HG02943 (cell line): Measurements from ENCODE around the gene CIB1.
A peak's percentile ranks its signal among the peaks of the same experiment; 100 is the strongest.

ENCODE experiments used
- ATAC-seq: cut with Tn5 transposase; IDR thresholded peaks from one replicate; pipeline ENCODE4 v1.9.1; 2021; ENCODE audit warnings: mild to moderate bottlenecking, low read depth, moderate library complexity; ENCODE audit not compliant: unreplicated experiment

Gene CIB1

GRCh38 chr15:90241343-90242192, 7.8 kb upstream of the CIB1 start:
- ATAC-seq = no peak

- no peak for ATAC-seq
Observed at GRCh38 chr15:90240856-90241255, 7.1 kb upstream of the CIB1 start.

- no peak for ATAC-seq
Observed at GRCh38 chr15:90239371-90239770, 5.6 kb upstream of the CIB1 start.

- ATAC-seq = peak; percentile 53
Observed at GRCh38 chr15:90234096-90234988, 601 bp upstream of the CIB1 start, which contains the start of gene GDPGP1. Gene GDPGP1, plus strand, starts transcription at chr15:90234209. Its CDS starts 6,700 bp downstream, at chr15:90240909.

GRCh38 chr15:90232941-90233386, 777 bp downstream of the CIB1 start:
- ATAC-seq = no peak

GRCh38 chr15:90232196-90232595, 1.5 kb downstream of the CIB1 start:
- ATAC-seq = no peak

GRCh38 chr15:90231028-90232017, 2.4 kb downstream of the CIB1 start:
- ATAC-seq = no peak

GRCh38 chr15:90230610-90231009, 3.1 kb downstream of the CIB1 start:
- no peak for ATAC-seq

GRCh38 chr15:90230071-90230494, 3.7 kb downstream of the CIB1 start:
- ATAC-seq = no peak

GRCh38 chr15:90228960-90229359, 4.8 kb downstream of the CIB1 start:
- no peak for ATAC-seq

GRCh38 chr15:90227816-90228772, 5.6 kb downstream of the CIB1 start:
- ATAC-seq = no peak

GRCh38 chr15:90227336-90227735, 6.4 kb downstream of the CIB1 start:
- ATAC-seq = no peak

- no peak for ATAC-seq
Observed at GRCh38 chr15:90225504-90226234, 8.1 kb downstream of the CIB1 start.

- no peak for ATAC-seq
Observed at GRCh38 chr15:90225047-90225446, 8.7 kb downstream of the CIB1 start.

- ATAC-seq = no peak
Observed at GRCh38 chr15:90223441-90224165, 10.1 kb downstream of the CIB1 start.

- no peak for ATAC-seq
Observed at GRCh38 chr15:90222547-90222946, 11.2 kb downstream of the CIB1 start.

GRCh38 chr15:90221246-90221900, 12.4 kb downstream of the CIB1 start:
- ATAC-seq = no peak
